Stimulated activated CD4-positive, alpha-beta T cell treated with anti-CD3 and anti-CD28 coated beads, Interleukin-15, amount 100 ng/mL, for 1 hour (primary cell): ENCODE results near the gene PIEZO2.

ENCODE experiments used
- DNase-seq, 2 donors: peaks; one replicate each; pipeline ENCODE4 v3.0.0-alpha.2; 2020; ENCODE audit warnings: low read depth in 1 of 2, low spot score in 1 of 2

PIEZO2 gene

GRCh38 chr18:10750191-10751035 is 399.0 kb downstream of the PIEZO2 start:
- no peak for DNase-seq

- DNase-seq, result no peak
Observed at GRCh38 chr18:10748641-10749040, 400.7 kb downstream of the PIEZO2 start.

DNA sequence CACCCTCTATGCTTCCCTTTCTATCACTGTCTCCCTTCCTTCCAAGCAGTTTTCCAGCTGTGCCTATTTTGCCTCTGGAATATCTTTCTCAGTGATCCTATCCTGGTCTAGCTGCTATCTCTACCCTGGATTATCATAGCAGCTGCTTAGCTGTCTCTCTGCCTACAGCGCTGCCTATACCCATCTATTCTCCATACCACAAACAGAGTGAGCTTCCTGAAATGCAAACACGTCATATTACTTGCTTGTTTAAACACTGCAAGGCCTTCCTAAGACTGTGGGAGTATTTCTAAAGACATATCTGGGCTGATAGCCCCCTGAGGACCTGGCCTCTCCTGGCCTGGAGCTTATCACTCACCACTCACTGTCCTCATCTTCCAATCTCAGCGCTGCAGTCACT is 403.4 kb downstream of the PIEZO2 start:
- no peak for DNase-seq

- DNase-seq, result no peak
Observed at GRCh38 chr18:10745219-10745618, 404.1 kb downstream of the PIEZO2 start.

GRCh38 chr18:10743766-10744165 is 405.6 kb downstream of the PIEZO2 start:
- no peak for DNase-seq

GRCh38 chr18:10739152-10739551 is 410.2 kb downstream of the PIEZO2 start:
- DNase-seq, result no peak

GRCh38 chr18:10736984-10737383 is 412.4 kb downstream of the PIEZO2 start:
- no peak for DNase-seq

DNA sequence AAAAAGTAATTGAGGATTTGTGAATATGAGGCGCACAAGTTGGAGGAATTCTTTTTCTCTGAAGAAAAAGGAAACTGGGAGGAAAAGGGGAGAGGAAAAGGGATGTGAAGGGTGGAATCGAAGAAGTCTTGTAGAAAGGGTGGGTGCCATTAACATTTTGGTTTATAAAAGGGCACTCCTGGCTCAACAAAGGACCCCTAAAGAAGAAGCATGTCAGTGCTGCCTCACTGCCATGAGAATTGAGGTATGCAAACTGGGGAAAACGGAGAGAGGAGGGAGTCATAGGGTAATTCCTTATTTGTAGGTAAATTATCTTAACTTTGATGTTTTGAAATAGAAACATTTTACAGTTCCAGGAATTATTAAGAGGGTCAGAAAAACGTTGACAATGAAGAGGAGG is 416.4 kb downstream of the PIEZO2 start:
- DNase-seq, result no peak

- DNase-seq, result no peak
Observed at GRCh38 chr18:10727477-10727876, 421.9 kb downstream of the PIEZO2 start.

DNA sequence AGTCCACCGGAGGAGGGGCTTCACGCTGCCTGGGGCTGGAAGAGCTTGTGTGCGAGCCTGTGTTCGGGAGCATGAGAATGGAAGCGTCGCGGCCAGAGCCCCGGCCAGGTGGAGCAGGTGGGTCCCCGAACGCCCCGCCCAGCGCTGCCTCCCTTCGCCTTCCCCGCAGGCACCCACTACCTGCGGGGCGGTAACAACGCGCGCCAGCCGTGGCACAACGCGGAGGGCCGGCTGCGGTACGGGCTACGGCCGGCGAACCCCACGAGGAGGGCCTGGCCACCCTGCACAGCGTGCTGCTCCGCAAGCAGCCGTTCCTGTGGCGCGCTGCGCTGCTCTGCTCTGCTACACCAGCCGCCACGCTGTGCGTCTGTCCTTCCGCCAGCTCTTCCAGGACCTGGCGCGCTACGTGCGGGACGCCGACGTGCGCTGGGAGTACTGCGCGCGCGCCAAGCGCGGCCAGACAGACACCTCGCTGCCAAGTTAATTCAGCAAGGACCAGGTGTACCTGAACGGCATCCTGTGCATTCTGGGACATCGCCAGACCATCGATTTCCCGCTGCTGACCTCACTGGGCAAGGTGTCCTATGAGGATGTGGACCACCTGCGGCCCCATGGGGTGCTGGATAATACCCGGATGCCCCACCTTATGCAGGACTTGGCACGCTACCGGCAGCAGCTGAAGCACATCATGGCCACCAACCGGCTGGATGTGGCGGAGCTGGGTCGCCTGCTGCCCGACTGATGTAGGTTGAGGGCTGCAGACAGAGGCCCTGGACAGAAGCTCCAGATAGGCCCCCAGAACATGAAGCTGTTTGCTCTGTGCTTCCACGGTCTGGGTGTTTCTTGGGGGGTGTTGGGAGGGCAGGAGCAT is 422.9 kb downstream of the PIEZO2 start:
- DNase-seq, result no peak

- DNase-seq, result no peak
Observed at GRCh38 chr18:10724666-10725065, 424.7 kb downstream of the PIEZO2 start.

- DNase-seq, result no peak
Observed at GRCh38 chr18:10723496-10723895, 425.9 kb downstream of the PIEZO2 start.

GRCh38 chr18:10718809-10719208 is 430.6 kb downstream of the PIEZO2 start:
- DNase-seq, result no peak

DNA sequence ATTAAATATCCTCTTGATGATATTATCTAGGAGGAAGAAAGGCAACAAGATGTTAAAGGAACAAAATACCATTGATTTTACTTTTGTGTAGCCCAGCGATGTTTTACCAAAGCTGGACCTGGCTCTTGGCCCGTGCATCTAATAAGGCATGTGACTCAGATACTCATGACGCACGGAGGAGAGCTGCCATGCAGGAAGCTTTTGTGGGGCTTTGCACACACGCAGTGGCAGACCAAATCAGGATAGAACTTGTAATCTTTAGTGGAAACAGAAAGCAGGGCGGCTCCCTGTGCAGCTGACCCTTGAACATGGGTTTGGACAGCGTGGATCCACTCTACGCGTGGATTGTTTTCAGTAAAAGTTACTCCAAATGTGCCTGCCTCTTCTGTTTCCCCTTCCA is 433.6 kb downstream of the PIEZO2 start:
- DNase-seq, result no peak

DNA sequence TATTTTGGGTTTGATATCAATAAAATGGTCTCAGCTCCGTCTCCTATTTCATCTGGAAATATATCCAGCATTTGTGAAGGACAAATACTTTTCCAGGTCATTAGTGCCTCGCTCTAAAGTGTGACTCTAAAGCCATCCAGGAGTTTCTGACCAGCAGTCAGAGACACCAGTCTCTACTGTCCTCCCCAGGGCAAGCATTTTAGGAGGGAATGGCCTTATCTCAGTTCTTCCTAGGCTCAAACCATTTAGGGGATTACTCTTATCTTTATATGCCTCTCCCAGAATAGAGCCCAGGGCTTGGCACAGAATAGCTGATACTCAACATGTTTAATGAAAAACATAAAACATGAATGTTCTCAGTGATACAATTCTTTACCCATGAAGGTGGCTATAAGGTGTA is 436.0 kb downstream of the PIEZO2 start:
- no peak for DNase-seq

DNA sequence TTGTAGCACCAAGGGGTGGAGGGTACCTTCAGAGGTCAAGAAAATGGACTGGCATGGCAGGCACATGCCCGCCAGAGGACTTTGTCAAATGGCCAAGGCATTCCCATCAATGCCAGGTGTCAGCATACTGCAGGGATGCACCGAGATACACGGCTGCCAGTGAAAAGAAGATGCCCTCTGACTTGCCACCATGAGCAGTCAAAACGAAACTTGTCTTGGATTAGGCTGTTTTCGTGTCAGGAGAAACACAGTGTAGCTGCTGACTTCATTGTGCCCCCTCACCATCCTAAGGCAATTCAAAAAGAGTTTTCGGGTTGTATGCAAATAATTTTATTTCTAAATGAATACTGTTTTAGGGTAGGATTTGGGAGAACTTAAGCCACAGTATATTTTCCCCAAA is 442.1 kb downstream of the PIEZO2 start:
- DNase-seq, result no peak

- no peak for DNase-seq
Observed at GRCh38 chr18:10705786-10706185, 443.6 kb downstream of the PIEZO2 start.

GRCh38 chr18:10705291-10705690 is 444.1 kb downstream of the PIEZO2 start:
- DNase-seq, result no peak

DNA sequence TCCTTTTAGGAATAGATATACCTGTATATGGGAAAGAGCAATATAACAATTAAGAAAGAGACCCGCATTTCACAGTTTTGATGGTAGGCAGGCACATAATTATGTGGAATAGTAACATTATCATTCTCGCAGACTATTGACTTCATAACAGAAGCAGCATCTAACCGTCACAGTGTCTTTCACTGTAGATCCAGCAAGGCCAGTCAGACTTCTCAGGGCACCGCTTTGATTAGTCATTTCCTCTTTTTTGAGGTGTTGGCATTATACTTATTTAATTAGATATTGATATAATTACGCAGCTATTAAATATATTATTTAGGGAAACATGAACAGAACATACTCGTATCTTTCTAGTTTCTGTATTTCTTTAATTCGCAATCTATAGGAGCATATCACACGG is 447.2 kb downstream of the PIEZO2 start:
- DNase-seq, result no peak

GRCh38 chr18:10690366-10690765 is 459.0 kb downstream of the PIEZO2 start:
- no peak for DNase-seq

- DNase-seq, result no peak
Observed at GRCh38 chr18:10690035-10690329, 459.4 kb downstream of the PIEZO2 start.

DNA sequence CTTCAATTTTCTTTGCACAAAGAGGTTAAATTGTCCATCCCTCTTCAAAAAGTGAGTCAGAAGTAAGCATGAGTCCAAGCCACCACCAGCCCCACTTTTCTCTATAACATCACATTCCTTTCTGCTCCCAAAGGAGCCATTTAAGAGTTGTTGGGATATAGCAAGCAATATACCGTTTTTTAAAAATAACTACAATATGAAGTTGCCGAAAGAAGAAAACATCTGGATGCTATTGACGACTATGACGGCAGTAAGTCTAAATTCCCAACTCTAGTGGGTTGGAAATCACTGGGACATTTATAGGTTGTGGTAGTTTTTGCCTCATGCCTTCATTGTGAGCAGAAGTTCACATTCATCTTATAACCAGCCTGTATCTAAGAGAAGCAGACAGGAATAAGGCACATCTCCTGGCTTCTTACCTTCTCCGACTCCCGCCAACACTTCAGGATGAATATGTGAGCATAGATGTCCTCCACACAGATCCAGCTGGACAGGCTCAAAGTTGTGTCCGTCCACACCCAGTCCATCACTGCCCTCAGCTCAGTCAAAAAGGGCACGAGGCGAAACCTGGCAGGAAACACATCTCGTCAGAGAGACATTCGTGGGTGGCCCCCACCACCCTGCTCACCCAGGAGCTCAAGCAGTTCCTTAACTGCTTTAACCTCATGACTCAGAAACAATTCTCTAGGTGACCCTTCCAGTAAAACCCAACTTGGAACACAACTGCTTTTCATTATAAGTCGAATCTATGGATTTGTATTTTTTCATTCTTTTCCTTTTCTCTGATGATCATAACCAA is 459.9 kb downstream of the PIEZO2 start:
- DNase-seq, result no peak
